Activated CD4-positive, alpha-beta T cell treated with anti-CD3 and anti-CD28 coated beads, Interleukin-2, amount 50 U/mL, for 4 hours (primary cell): ENCODE results near the gene PAFAH1B1.

Experiments
- DNase-seq, 2 experiments: peaks; one replicate each; pipeline ENCODE4 v3.0.0-alpha.2; 2020

The PAFAH1B1 gene

DNA sequence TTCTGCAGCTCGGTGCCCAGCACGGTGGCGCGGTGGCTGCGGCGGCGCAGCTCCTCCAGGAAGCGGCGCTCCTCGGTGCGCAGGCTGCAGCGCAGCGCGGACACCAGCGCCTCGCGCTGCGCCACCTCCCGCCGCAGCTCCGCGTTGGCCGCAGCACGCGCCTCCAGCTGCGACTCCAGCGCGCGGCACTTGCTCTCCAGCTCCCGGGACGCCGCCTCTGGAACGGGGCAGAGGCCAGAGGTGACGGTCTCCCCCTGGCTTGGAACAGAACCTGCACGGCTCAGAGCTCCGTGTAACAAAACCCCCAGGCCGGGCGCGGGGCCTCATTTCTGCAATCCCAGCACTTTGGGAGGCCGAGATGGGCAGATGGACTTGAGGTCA is 131.3 kb downstream of the PAFAH1B1 start:
- peak; percentile 29 to 36 for DNase-seq

DNA sequence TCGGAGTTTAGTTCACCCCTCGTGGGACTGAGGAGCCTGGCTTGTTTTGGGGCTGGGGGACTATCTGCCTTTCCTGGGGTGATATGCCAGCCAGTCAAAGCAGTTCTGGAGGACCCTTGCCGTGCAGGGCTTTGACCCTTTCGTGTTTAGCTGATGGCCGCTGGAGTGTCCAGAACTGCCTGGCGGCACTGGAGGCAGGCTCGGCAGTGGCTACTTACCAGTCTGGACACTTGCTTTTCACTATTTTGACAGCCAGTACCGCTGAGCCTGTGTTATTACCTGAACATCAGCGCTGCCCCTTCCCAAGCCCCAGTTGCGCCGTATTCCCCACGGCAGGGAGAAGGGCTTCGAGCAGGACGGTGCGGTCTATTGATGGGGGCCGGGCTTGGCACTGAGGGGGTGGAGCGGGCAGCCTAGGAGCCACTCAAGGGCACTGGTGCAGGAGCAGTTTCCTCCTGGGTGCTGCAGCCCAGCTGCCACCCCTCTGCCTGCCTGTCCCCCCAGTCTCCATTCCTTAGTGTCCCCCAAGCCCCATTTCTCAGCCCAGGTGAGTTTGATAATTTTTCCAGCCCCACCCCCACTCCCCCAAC is 137.4 kb downstream of the PAFAH1B1 start:
- no peak for DNase-seq

DNA sequence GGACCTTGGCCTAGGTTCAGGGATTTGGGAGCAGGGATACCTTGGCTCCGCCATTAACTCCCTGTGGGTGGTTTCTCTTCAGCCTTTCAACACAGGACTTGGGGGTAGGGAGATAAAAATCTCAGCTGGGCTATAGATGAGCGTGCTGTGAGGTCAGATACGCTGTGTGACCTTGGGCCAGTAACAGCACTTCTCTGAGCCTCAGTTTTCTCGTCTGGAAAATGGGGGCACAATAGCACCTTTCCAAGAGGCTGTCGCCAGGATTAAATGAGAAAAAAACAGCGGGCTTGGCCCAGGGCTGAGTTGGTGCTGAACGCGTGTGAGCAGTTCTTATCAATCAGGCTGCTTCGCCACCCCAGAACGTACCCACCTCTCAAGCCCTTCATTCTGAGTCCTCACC is 138.4 kb downstream of the PAFAH1B1 start:
- no peak for DNase-seq

DNA sequence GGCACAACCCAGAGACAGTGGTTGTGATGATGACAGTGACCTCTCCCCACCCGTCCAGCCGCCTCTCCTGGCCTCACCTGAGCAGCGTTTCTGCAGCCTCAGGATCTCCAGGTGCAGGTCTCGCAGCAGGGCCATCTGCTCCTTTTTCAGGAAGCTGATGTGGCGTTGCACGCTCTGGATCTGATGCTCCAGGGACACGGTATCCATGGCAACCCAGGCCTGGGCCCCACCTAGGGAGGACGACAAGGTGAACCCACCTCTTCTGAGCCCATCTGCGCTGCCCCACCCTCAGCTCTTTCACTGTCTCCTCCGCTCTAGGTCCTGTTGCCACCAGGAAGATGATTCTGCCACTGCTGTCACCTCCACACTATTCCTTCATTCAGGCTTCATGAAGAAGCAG is 141.5 kb downstream of the PAFAH1B1 start:
- no peak for DNase-seq
